GM20000 (cell line): Measurements from ENCODE around the gene HIVEP3.

Experiments used
- DNase-seq: peaks from one replicate; pipeline ENCODE4 v3.0.0; 2012; ENCODE audit warnings: low spot score
- TF ChIP-seq, protein P1 (sequence below): IDR thresholded peaks from 2 replicates; pipeline ENCODE4 v1.5.1; 2012; ENCODE audit warnings: mild to moderate bottlenecking, control low read depth; ENCODE audit errors: extremely low read depth, missing control alignments

HIVEP3 gene

DNA sequence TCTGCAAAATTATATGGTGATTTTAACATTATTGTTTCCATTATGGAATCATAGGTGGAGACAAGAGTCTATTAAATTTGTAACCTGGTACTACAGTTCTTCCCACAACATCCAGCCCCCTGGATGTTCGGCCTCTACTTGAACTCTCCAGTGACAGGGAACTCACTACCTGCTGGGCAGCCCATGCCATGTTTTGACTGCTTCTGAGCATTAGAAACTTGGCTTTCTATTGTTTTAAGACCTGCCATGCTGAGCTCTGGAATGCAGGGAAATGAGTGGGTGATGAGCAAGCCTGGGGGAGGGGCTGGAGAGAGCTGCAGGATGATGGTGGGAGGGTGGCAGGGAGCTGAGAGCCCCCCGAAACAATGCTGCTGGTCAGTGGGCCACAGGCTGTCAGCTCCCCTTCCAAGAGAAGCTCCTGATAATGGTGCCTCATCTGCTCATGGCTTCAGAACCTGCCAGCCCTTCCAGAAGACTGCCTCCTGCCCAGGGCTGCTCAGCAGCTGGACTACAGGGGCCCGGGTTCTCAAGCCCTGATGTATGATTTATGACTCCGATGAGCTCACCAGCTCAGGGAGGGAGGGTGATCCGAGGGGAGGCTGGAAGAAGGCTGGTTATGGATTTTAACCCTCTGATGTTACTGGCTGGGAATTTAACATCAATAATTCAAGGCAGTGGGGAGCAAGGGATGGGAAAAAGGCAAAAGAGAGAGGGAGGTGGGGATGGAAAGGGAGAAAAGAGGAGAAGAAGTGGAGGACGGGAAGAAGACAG, 205.0 kb downstream of the HIVEP3 start:
- DNase-seq = no peak
- TF ChIP-seq, protein P1, sequence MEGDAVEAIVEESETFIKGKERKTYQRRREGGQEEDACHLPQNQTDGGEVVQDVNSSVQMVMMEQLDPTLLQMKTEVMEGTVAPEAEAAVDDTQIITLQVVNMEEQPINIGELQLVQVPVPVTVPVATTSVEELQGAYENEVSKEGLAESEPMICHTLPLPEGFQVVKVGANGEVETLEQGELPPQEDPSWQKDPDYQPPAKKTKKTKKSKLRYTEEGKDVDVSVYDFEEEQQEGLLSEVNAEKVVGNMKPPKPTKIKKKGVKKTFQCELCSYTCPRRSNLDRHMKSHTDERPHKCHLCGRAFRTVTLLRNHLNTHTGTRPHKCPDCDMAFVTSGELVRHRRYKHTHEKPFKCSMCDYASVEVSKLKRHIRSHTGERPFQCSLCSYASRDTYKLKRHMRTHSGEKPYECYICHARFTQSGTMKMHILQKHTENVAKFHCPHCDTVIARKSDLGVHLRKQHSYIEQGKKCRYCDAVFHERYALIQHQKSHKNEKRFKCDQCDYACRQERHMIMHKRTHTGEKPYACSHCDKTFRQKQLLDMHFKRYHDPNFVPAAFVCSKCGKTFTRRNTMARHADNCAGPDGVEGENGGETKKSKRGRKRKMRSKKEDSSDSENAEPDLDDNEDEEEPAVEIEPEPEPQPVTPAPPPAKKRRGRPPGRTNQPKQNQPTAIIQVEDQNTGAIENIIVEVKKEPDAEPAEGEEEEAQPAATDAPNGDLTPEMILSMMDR = no peak

DNA sequence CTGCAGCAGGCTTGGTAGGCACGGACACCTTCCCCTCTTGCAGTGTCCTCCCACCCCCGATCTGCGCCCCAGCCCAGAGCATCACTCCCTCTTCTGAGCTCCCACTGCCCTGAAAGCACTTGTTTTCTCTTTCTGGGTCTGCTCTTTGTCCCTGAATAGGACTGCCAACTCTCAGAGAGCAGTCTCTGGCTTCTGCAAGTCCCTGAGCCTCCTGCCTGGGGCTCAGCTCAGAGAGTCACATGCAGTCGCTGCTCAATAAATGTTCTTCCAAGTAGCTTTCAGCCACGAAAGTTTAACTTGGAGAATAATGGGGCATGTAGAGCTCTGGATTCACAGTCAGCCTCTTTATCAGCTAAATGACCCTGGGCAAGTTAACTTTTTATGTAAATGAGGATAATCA, 205.6 kb downstream of the HIVEP3 start:
- DNase-seq = no peak
- TF ChIP-seq, protein P1 = no peak

DNA sequence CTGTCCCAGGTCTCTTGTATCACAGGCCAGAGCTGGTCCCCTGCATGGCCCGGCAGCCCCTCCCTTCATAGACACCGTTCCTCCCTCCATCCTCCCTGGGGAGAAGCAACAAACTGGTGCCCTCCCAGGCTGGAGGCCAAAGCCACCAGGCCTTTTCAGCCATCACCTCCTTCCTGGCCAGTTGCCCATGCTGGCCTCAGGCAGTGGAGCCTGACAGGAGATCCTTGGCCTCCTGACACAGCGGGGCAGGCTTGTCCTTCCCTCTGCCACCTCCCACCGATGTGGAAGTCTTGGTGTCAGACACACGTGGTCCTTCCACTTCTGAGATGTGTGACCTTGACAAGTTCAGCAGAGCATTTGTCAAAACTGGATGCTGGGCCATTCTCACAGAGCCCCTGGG, 206.0 kb downstream of the HIVEP3 start:
- DNase-seq = no peak

DNA sequence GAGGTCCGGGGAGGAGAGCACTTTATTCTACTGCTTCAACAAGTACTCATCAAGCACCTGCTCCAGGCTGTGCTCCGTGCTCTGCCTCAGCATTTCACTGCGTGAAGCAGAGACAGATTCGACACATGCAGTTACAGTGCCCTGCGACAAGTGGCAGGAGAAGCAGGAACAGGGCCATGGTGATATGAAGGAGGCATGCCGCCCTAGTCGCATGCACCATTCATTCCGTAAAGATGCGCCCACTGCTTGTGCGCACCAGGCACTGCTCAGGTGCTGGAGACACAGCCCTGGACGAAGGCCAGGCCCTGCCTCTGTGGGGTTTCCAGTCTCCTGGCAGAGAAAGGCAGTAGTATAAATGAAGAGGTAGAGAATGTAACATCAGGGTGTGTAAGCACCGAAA, 206.6 kb downstream of the HIVEP3 start:
- DNase-seq = no peak
- TF ChIP-seq, protein P1 = no peak

More for the DNA sequence above, 206.0 kb downstream of the HIVEP3 start:
- TF ChIP-seq, protein P1 = no peak

GRCh38 chr1:41711581-41711980, 207.1 kb downstream of the HIVEP3 start:
- TF ChIP-seq, protein P1 = no peak
- no peak for DNase-seq

- no peak for DNase-seq
- TF ChIP-seq, protein P1 = no peak
Observed at GRCh38 chr1:41710980-41711379, 207.7 kb downstream of the HIVEP3 start.

DNA sequence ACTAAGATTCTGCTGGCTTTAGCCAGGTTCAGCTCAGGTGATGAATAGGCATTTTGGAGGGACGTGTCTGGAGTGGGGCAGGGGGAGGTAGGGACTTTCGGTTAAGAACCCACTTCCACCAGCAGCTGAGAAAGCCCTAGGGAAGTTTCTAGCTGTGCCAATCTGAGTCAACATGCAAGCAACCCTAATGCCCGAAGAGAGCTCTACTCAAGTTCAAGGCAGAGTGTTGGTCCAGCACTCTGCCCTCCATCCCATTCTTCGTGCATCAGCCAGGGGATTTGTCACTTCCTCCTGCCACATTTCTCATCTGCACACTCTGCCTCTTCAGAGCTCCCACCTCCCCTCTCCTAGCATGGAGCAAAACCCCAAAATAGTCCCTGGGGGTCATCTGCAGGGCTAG, 208.8 kb downstream of the HIVEP3 start:
- TF ChIP-seq, protein P1 = no peak
- DNase-seq = no peak
